ENCODE data around the gene BCL2L12.

Gene BCL2L12

GRCh38 chr19:49652551-49653465 is 12.9 kb upstream of the BCL2L12 start:
- TF ChIP-seq GATA2 (IDR thresholded peaks at IDR 0.05; ENCODE audit: low read depth, low read length) (no peak), GATA3 (IDR thresholded peaks at IDR 0.05; ENCODE audit: low read depth, low read length) (no peak)

- TF ChIP-seq GATA3 (IDR thresholded peaks at IDR 0.05; ENCODE audit: low read depth, low read length) = no peak
- no peak for TF ChIP-seq GATA2 (IDR thresholded peaks at IDR 0.05; ENCODE audit: low read depth, low read length)
These were observed 12.3 kb upstream of the BCL2L12 start for GRCh38 chr19:49653466-49653806.

GRCh38 chr19:49654581-49654980 is 11.2 kb upstream of the BCL2L12 start:
- no peak for TF ChIP-seq GATA2 (IDR thresholded peaks at IDR 0.05; ENCODE audit: low read depth, low read length)
- no peak for TF ChIP-seq GATA3 (IDR thresholded peaks at IDR 0.05; ENCODE audit: low read depth, low read length)

GRCh38 chr19:49655570-49656455 is 9.9 kb upstream of the BCL2L12 start:
- no peak for TF ChIP-seq GATA2 (IDR thresholded peaks at IDR 0.05; ENCODE audit: low read depth, low read length)
- TF ChIP-seq GATA3 (IDR thresholded peaks at IDR 0.05; ENCODE audit: low read depth, low read length) = no peak

- no peak for TF ChIP-seq GATA3 (IDR thresholded peaks at IDR 0.05; ENCODE audit: low read depth, low read length)
- TF ChIP-seq GATA2 (IDR thresholded peaks at IDR 0.05; ENCODE audit: low read depth, low read length) = no peak
These were observed 9.2 kb upstream of the BCL2L12 start for GRCh38 chr19:49656456-49657109.

GRCh38 chr19:49657493-49658138 is 8.1 kb upstream of the BCL2L12 start:
- TF ChIP-seq GATA3 (IDR thresholded peaks at IDR 0.05; ENCODE audit: low read depth, low read length) (no peak), GATA2 (IDR thresholded peaks at IDR 0.05; ENCODE audit: low read depth, low read length) (no peak)

- TF ChIP-seq GATA3 (IDR thresholded peaks at IDR 0.05; ENCODE audit: low read depth, low read length) = no peak
- TF ChIP-seq GATA2 (IDR thresholded peaks at IDR 0.05; ENCODE audit: low read depth, low read length) = no peak
These were observed 7.6 kb upstream of the BCL2L12 start for GRCh38 chr19:49658139-49658517.

GRCh38 chr19:49658566-49659442 is 6.9 kb upstream of the BCL2L12 start:
- TF ChIP-seq GATA2 (IDR thresholded peaks at IDR 0.05; ENCODE audit: low read depth, low read length) (no peak), GATA3 (IDR thresholded peaks at IDR 0.05; ENCODE audit: low read depth, low read length) (no peak)

- no peak for TF ChIP-seq GATA2 (IDR thresholded peaks at IDR 0.05; ENCODE audit: low read depth, low read length)
- TF ChIP-seq GATA3 (IDR thresholded peaks at IDR 0.05; ENCODE audit: low read depth, low read length) = no peak
These were observed 5.3 kb upstream of the BCL2L12 start for GRCh38 chr19:49660338-49660961.

GRCh38 chr19:49662011-49662410 is 3.7 kb upstream of the BCL2L12 start:
- no peak for TF ChIP-seq GATA2 (IDR thresholded peaks at IDR 0.05; ENCODE audit: low read depth, low read length)
- TF ChIP-seq GATA3 (IDR thresholded peaks at IDR 0.05; ENCODE audit: low read depth, low read length) = no peak

- TF ChIP-seq GATA3 (IDR thresholded peaks at IDR 0.05; ENCODE audit: low read depth, low read length) = no peak
- no peak for TF ChIP-seq GATA2 (IDR thresholded peaks at IDR 0.05; ENCODE audit: low read depth, low read length)
These were observed 2.5 kb upstream of the BCL2L12 start for GRCh38 chr19:49663224-49663623.
